GM12878 (cell line): ENCODE measurements around the gene NAXE. TPM values are rescaled to one million over a fixed set of nuclear protein-coding genes. Genes with fewer than 3 reads are reported as not detected.

ENCODE experiments used
- ATAC-seq: fragments of 200-7000 bp; cut with Tn5 transposase; 3 replicates; pipeline ENCODE4 v1.9.1; 2020; ENCODE audit warnings: mild to moderate bottlenecking, moderate library complexity
- BruUV-seq: library from RNA; stranded (reverse); fragments of 400-500 nt; replicated peaks from 2 replicates; lab custom pipeline; 2021; lab: Mats Ljungman, UMichigan
- CTCF ChIA-PET: fragments of 300-600 bp; sonication (Branson Sonifier 250); formaldehyde crosslinking; extraction: SDS; loops from one replicate; lab custom pipeline; 2021; ENCODE audit warnings: inconsistent platforms; lab: Yijun Ruan, JAX
- POLR2A ChIA-PET: fragments of 350-600 bp; formaldehyde crosslinking; extraction: SDS; loops from one replicate; lab custom pipeline; 2021; ENCODE audit warnings: inconsistent platforms; lab: Charles Lee
- RAD21 ChIA-PET: fragments of 300-600 bp; sonication (Branson Sonifier 250); formaldehyde crosslinking; loops from one replicate; lab custom pipeline; 2023; ENCODE audit warnings: antibody characterized with exemption; ENCODE audit not compliant: unreplicated experiment; lab: Charles Lee
- SMC1A ChIA-PET: fragments of 300-600 bp; sonication (Branson Sonifier 250); formaldehyde crosslinking; loops from one replicate; lab custom pipeline; 2023; ENCODE audit not compliant: unreplicated experiment, uncharacterized antibody; lab: Charles Lee
- DNase-seq: peaks from one replicate; pipeline ENCODE4 v3.0.0-alpha.2; 2011; ENCODE audit warnings: low read depth, low spot score
- FAIRE-seq: peaks from 3 replicates; lab custom pipeline; 2011; peaks lifted over from hg19 to GRCh38; lab: Jason Lieb, UNC
- H2AFZ ChIP-seq: 2 replicates; pipeline ENCODE4 v1.6.0; 2011; ENCODE audit warnings: low read depth, low read length, control low read depth; ENCODE audit not compliant: control insufficient read depth
- H3K27ac ChIP-seq: 2 replicates; pipeline ENCODE4 v1.5.1; 2011; ENCODE audit warnings: control low read depth; ENCODE audit not compliant: control insufficient read depth, insufficient read depth
- H3K27me3 ChIP-seq, 2 experiments: replicated peaks in 1 of 2; 2 replicates each; pipeline versions ENCODE4 v1.6.0 to v1.6.1; 2011; ENCODE audit warnings: low read length in 1 of 2; ENCODE audit not compliant: control insufficient read depth in 2 of 2, insufficient read depth in 2 of 2
- H3K36me3 ChIP-seq, 2 experiments: 2 replicates each; pipeline ENCODE4 v1.5.1; 2011; ENCODE audit warnings: low read length in 1 of 2; ENCODE audit not compliant: control insufficient read depth in 2 of 2, insufficient read depth in 2 of 2
- H3K4me1 ChIP-seq: 2 replicates; pipeline ENCODE4 v1.6.1; 2011; ENCODE audit warnings: mild to moderate bottlenecking, low read length, moderate library complexity, mixed read lengths; ENCODE audit not compliant: control insufficient read depth, insufficient read depth
- H3K4me2 ChIP-seq: 2 replicates; pipeline ENCODE4 v1.6.0; 2011; ENCODE audit warnings: control low read depth; ENCODE audit not compliant: control insufficient read depth, insufficient read depth
- H3K4me3 ChIP-seq: fragments of 200-600 bp; sonication (generic); 2 replicates; pipeline ENCODE4 v1.5.1; 2016
- H3K79me2 ChIP-seq: 2 replicates; pipeline ENCODE4 v1.6.0; 2011; ENCODE audit warnings: low read length; ENCODE audit not compliant: control insufficient read depth, insufficient read depth
- H3K9ac ChIP-seq: 2 replicates; pipeline ENCODE4 v1.8.0; 2011; ENCODE audit warnings: low read length, control low read depth, mixed read lengths; ENCODE audit not compliant: control insufficient read depth, insufficient read depth
- H3K9me3 ChIP-seq: replicated peaks from 3 replicates; pipeline ENCODE4 v1.5.1; 2011; ENCODE audit warnings: mild to moderate bottlenecking, low read length; ENCODE audit not compliant: control insufficient read depth, insufficient read depth
- H4K20me1 ChIP-seq: 2 replicates; pipeline ENCODE4 v1.6.0; 2011; ENCODE audit not compliant: control insufficient read depth, insufficient read depth
- ASH2L ChIP-seq: fragments of 300-600, 200-600 bp; sonication (generic); IDR thresholded peaks from 2 replicates; pipeline ENCODE4 v1.6.1; 2017; ENCODE audit warnings: low read depth, mild to moderate bottlenecking, borderline replicate concordance
- ESRRA ChIP-seq: IDR thresholded peaks from 2 replicates; pipeline ENCODE4 v1.6.1; 2012; ENCODE audit warnings: mild to moderate bottlenecking, low read length, improper control_type of control experiment
- JUNB ChIP-seq: IDR thresholded peaks from 2 replicates; pipeline ENCODE4 v1.6.1; 2016; ENCODE audit warnings: antibody characterized with exemption, mild to moderate bottlenecking
- KLF5 ChIP-seq: fragments of 450-650 bp; IDR thresholded peaks from 2 replicates; pipeline ENCODE4 v1.6.1; 2014; ENCODE audit warnings: mild to moderate bottlenecking; ENCODE audit not compliant: partially characterized antibody
- MXI1 ChIP-seq: fragments of 150-350 bp; IDR thresholded peaks from 2 replicates; pipeline ENCODE4 v1.6.1; 2011; ENCODE audit warnings: low read depth, mild to moderate bottlenecking, inconsistent platforms, low read length, improper control_type of control experiment
- RUNX3 ChIP-seq: IDR thresholded peaks from 2 replicates; pipeline ENCODE4 v1.6.1; 2012; ENCODE audit warnings: low read length, inconsistent platforms
- SMC3 ChIP-seq: IDR thresholded peaks from 2 replicates; pipeline ENCODE4 v1.6.1; 2011; ENCODE audit warnings: low read length, improper control_type of control experiment, borderline replicate concordance
- SRF ChIP-seq, 2 experiments: IDR thresholded peaks; 2 replicates each; pipeline ENCODE4 v1.6.1; 2011; ENCODE audit warnings: low read depth in 2 of 2, low read length in 2 of 2, mild to moderate bottlenecking in 1 of 2, moderate library complexity in 1 of 2
- STAT1 ChIP-seq: fragments of 450-650 bp; conservative IDR thresholded peaks from 2 replicates; pipeline ENCODE4 v1.6.1; 2014; ENCODE audit warnings: antibody characterized with exemption, mild to moderate bottlenecking
- TCF7 ChIP-seq: IDR thresholded peaks from 2 replicates; pipeline ENCODE4 v1.6.1; 2014; ENCODE audit warnings: antibody characterized with exemption, borderline replicate concordance
- USF1 ChIP-seq: IDR thresholded peaks from 2 replicates; pipeline ENCODE4 v1.6.1; 2011; ENCODE audit warnings: borderline replicate concordance, low read depth, mild to moderate bottlenecking, moderate library complexity, mixed read lengths, low read length; ENCODE audit not compliant: insufficient read depth; ENCODE audit errors: extremely low read length
- ZBED1 ChIP-seq: IDR thresholded peaks from 2 replicates; pipeline ENCODE4 v1.6.1; 2016; ENCODE audit warnings: borderline replicate concordance
- WGBS: methylation state at CpG from one replicate; pipeline ENCODE4 v1.1.6; 2016; ENCODE audit warnings: low lambda C conversion rate; ENCODE audit not compliant: insufficient replicate concordance, insufficient coverage; ENCODE audit errors: missing lambda C conversion rate; 5-methylcytosine and 5-hydroxymethylcytosine counted together
- in situ Hi-C: fragments of 300-500 bp; cut with MboI; formaldehyde crosslinking; loops from 9 replicates; pipeline ENCODE4 v1.14.3; 2018; ENCODE audit warnings: mixed read lengths
- intact Hi-C: fragments of 100-400 bp; cut with micrococcal nuclease; formaldehyde crosslinking; loops from one replicate; pipeline ENCODE4 v1.14.2; 2022; ENCODE audit not compliant: unreplicated experiment
- polyA plus RNA-seq, 11 experiments: library from polyadenylated mRNA; depleted of rRNA in 4 of 11; unstranded in 6 of 11; stranded (reverse) in 5 of 11; fragments of >200 nt; fragmentation: Nextera tagmentation in 4 of 11; fragmentation: Illumina TruSeq in 1 of 11; extraction: Ambion mirVana in 4 of 11; extraction: Trizol in 1 of 11; gene quantifications; 1 replicate in 1 of 11; 2 replicates in 10 of 11; pipeline versions ENCODE4 v1.2.1 to v1.2.3, GENCODE V29; 2011 to 2016; ENCODE audit warnings: inconsistent platforms in 2 of 11, missing spikeins in 2 of 11, low read depth in 1 of 11
- total RNA-seq, 4 experiments: library from RNA; depleted of rRNA in 3 of 4; stranded (reverse); fragments of >200 nt in 3 of 4; fragmentation: Illumina TruSeq in 1 of 4; extraction: Trizol in 1 of 4; gene quantifications; 2 replicates each; pipeline versions ENCODE4 v1.2.1 to v1.2.3, GENCODE V29; 2013 to 2021

NAXE gene
- total and polyA plus RNA-seq, 10 of the 15 experiments (the other 5 are each of a cell fraction or from before 2014, with no cell fraction given): 17.8 to 93.3 (median 68.8) TPM

DNA sequence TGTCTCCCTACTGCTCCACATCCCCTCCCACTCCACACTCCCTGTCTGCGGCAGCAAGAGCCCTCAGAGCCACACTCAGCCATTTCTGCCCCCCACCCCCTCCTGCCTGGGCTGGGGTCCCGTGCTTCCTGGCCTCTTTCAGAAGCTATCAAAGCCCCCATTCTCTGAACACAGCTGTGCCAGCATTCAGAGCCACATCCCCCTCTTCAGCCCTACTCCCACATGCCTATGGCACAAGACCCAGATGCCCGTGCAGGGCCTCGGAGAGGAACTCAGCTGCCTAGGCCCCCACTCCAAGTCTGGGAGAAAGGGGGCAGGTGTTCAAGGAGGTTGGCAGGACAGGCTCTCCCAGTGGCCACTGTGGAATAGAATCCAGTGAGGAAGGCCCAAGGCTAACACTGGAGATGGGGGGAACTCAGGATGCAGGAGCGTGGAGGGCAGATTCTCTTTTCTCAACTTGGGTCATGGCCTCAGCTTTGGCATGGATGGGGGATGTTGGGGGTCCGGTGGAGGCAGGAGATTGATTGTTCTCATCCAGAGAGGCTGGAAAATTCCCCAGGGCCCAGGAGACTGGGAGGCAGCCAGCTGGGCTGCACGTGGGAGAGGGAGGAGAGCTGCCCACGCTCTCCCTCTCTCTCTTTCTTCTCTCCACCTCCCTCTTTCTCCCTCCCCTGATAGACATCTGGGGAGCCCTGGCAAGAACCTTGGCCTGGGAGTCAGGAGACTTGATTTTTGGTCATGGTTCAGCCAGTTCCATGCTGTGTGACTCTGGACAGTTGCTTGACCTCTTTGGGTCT lies 46.8 kb downstream of the NAXE start:
- H4K20me1 ChIP-seq: no peaks in the 10 kb centered on the region
- no peak overlapping the region for H3K4me3 ChIP-seq
- in situ Hi-C loops (no loop called here), intact Hi-C loops (no loop called here)
- H3K4me1 ChIP-seq: 0 out of 2 replicates have a peak, but pooled peaks cover under 1% of the 10 kb centered on the region
- no TSS peak for BruUV-seq
- no peak overlapping the region for H3K9ac ChIP-seq
- no peak for ATAC-seq
- RAD21 ChIA-PET: no interaction called here
- CTCF ChIA-PET: interaction anchor here (0.6 to 1.2 kb wide), 3 partner anchors 11 to 46 kb away, joined by 3 to 4 read pairs (median 3); partner anchors contain the start of gene NAXE
- H3K27me3 ChIP-seq: peaks cover under 1 to 2% of the 10 kb centered on the region in 2 experiments
- WGBS: 34% methylated on average over 7 of the region's 8 CpGs
- DNase-seq: no peak
- no peak overlapping the region for H2AFZ ChIP-seq
- H3K4me2 ChIP-seq: no peak overlapping the region
- no peaks in the 10 kb centered on the region for H3K36me3 ChIP-seq
- no peak overlapping the region for H3K27ac ChIP-seq
- H3K9me3 ChIP-seq: no peaks in the 10 kb centered on the region
- TF ChIP-seq RUNX3: no peak
- no peak for TF ChIP-seq SRF (IDR thresholded peaks at IDR 0.05; ENCODE audit: low read depth in 2 of 2, low read length in 2 of 2)
- TF ChIP-seq ASH2L: no peak
- SMC1A ChIA-PET: interaction anchor here (0.9 kb wide), 1 partner anchor 11 kb away, joined by 4 read pairs; no protein-coding TSS in a partner anchor
- no peak for FAIRE-seq
- no peaks in the 10 kb centered on the region for H3K79me2 ChIP-seq
- POLR2A ChIA-PET: no interaction called here

DNA sequence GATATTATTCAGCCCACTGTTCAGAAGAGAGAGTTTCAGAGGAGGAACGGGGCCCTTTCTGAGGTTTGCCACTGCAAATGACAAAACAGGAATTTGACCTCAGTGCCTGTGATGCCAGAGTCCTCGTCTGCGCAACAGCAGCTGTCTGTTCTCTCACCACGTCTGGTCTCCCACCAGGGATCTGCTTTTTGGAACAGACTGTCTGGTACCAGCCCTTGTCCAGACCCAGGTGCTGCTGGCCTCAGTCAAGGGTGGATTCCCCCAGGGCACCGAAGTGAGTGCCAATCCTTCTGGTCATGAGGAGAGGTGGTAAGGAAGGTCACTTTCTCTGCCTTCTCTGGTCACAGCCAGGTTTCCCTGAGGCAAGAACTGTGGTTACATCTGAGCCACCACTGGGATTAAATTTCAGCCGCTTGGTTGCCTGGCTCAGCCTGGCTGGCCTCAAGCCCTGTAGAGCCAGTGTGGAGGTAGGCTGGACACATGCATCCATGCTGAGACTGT lies 48.1 kb downstream of the NAXE start:
- intact Hi-C loops: no loop called here
- no peak for ATAC-seq
- ChIA-PET CTCF (interaction anchor here (1.0 to 1.2 kb wide), 3 partner anchors 12 to 48 kb away, joined by 3 to 4 read pairs (median 3); partner anchors contain the start of gene NAXE), POLR2A (no interaction called here), SMC1A (interaction anchor here (0.9 kb wide), 1 partner anchor 12 kb away, joined by 4 read pairs; no protein-coding TSS in a partner anchor), RAD21 (no interaction called here)
- Histone ChIP-seq H3K9ac (no peak overlapping the region), H3K9me3 (no peaks in the 10 kb centered on the region), H3K4me2 (no peak overlapping the region), H4K20me1 (no peaks in the 10 kb centered on the region), H3K27ac (no peak overlapping the region), H3K79me2 (no peaks in the 10 kb centered on the region), H3K4me1 (peaks cover 8% of the 10 kb centered on the region), H3K4me3 (no peak overlapping the region), H2AFZ (no peak overlapping the region), H3K36me3 (no peaks in the 10 kb centered on the region), H3K27me3 (peaks cover 0 to 2% of the 10 kb centered on the region in 2 experiments)
- 53% methylated on average over 6 of the region's 6 CpGs for WGBS
- DNase-seq: no peak
- in situ Hi-C loops: no loop called here
- FAIRE-seq: no peak
- no TSS peak for BruUV-seq
- TF ChIP-seq TCF7: no peak
- TF ChIP-seq MXI1: no peak
- no peak for TF ChIP-seq ASH2L
- TF ChIP-seq USF1: no peak
- TF ChIP-seq STAT1: no peak
- TF ChIP-seq SMC3: no peak
- TF ChIP-seq ESRRA: no peak
- no peak for TF ChIP-seq JUNB
- no peak for TF ChIP-seq SRF (IDR thresholded peaks at IDR 0.05; ENCODE audit: low read depth in 2 of 2, low read length in 2 of 2)
- TF ChIP-seq ZBED1: no peak
- TF ChIP-seq KLF5: no peak
